HepG2 (cell line): ENCODE results near the gene GALNT18. TPM values are rescaled to one million over a fixed set of nuclear protein-coding genes. Genes with fewer than 3 reads are reported as not detected.

Source experiments
- ATAC-seq: fragments of 200-7000 bp; cut with Tn5 transposase; 3 replicates; pipeline ENCODE4 v1.9.1; 2020; ENCODE audit warnings: mild to moderate bottlenecking, moderate library complexity
- BruUV-seq: library from RNA; stranded (reverse); fragments of 400-500 nt; replicated peaks from 2 replicates; lab custom pipeline; 2021; lab: Mats Ljungman, UMichigan
- CTCF ChIA-PET: fragments of 300-600 bp; formaldehyde crosslinking; extraction: SDS; loops from one replicate; lab custom pipeline; 2021; ENCODE audit warnings: low total read pairs, inconsistent platforms, low intra/inter-chr PET ratio; lab: Yijun Ruan, JAX
- POLR2A ChIA-PET: fragments of 350-600 bp; sonication (Branson Sonifier 250); formaldehyde crosslinking; loops from one replicate; lab custom pipeline; 2020; ENCODE audit warnings: antibody characterized with exemption, inconsistent platforms; lab: Yijun Ruan, JAX
- DNase-seq: peaks from one replicate; pipeline ENCODE4 v3.0.0-alpha.2; 2015; ENCODE audit warnings: low spot score
- FAIRE-seq: peaks from 3 replicates; lab custom pipeline; 2011; peaks lifted over from hg19 to GRCh38; lab: Jason Lieb, UNC
- H2AFZ ChIP-seq: one replicate; pipeline ENCODE4 v1.6.1; 2011; ENCODE audit warnings: low read length, inconsistent platforms
- H3K27ac ChIP-seq: fragments of 300-600 bp; 3 replicates; pipeline ENCODE4 v1.8.0; 2011; ENCODE audit warnings: mixed run types, mild to moderate bottlenecking, mixed read lengths, low read length, inconsistent platforms; ENCODE audit not compliant: insufficient read depth; ENCODE audit errors: extremely low read length
- H3K27me3 ChIP-seq, 2 experiments: fragments of 200-600 bp in 1 of 2; 2 replicates in 1 of 2; 3 replicates in 1 of 2; pipeline versions ENCODE4 v1.6.0 to v1.8.0; 2011; ENCODE audit warnings: low read length in 2 of 2, mild to moderate bottlenecking in 2 of 2, moderate library complexity in 2 of 2, inconsistent platforms in 1 of 2; ENCODE audit not compliant: insufficient read depth in 2 of 2, control insufficient read depth in 1 of 2
- H3K36me3 ChIP-seq, 2 experiments: fragments of 200-600 bp in 1 of 2; replicated peaks in 1 of 2; 2 replicates in 1 of 2; 3 replicates in 1 of 2; pipeline versions ENCODE4 v1.5.1 to v1.8.0; 2011; ENCODE audit warnings: low read length in 2 of 2, inconsistent platforms in 1 of 2; ENCODE audit not compliant: insufficient read depth in 2 of 2, control insufficient read depth in 1 of 2
- H3K4me1 ChIP-seq: 2 replicates; pipeline ENCODE4 v1.5.1; 2012; ENCODE audit warnings: low read length, inconsistent platforms; ENCODE audit not compliant: insufficient read depth
- H3K4me2 ChIP-seq: 2 replicates; pipeline ENCODE4 v1.6.0; 2011; ENCODE audit warnings: low read depth, low read length, inconsistent platforms
- H3K4me3 ChIP-seq, 3 experiments: fragments of 200-600 bp in 1 of 3; sonication (generic), shearing (Covaris generic) in 1 of 3; replicated peaks in 1 of 3; 2 replicates each; pipeline ENCODE4 v1.5.1; 2011 to 2016; ENCODE audit warnings: low read length in 3 of 3, inconsistent platforms in 2 of 3, low read depth in 2 of 3, mild to moderate bottlenecking in 2 of 3, control low read depth in 1 of 3, mixed read lengths in 1 of 3; ENCODE audit not compliant: insufficient read depth in 1 of 3
- H3K79me2 ChIP-seq: one replicate; pipeline ENCODE4 v1.6.1; 2011; ENCODE audit warnings: low read length, inconsistent platforms; ENCODE audit not compliant: insufficient read depth
- H3K9ac ChIP-seq: 2 replicates; pipeline ENCODE4 v1.6.0; 2011; ENCODE audit warnings: mild to moderate bottlenecking, low read depth, low read length, inconsistent platforms; ENCODE audit not compliant: insufficient read depth
- H3K9me3 ChIP-seq: 2 replicates; pipeline ENCODE4 v1.5.1; 2012; ENCODE audit warnings: mild to moderate bottlenecking, low read length
- H4K20me1 ChIP-seq: 2 replicates; pipeline ENCODE4 v1.6.0; 2011; ENCODE audit warnings: inconsistent platforms, mild to moderate bottlenecking, low read length, moderate library complexity; ENCODE audit not compliant: insufficient read depth
- ARID5B ChIP-seq: IDR thresholded peaks from 2 replicates; pipeline ENCODE4 v1.4.0; 2020; ENCODE audit warnings: mild to moderate bottlenecking, missing genetic modification reagents
- CREM ChIP-seq, 2 experiments: sonication (generic) in 1 of 2; formaldehyde crosslinking in 1 of 2; IDR thresholded peaks; 2 replicates each; pipeline versions ENCODE4 v1.4.0 to v1.6.1; 2016 to 2020; ENCODE audit warnings: antibody characterized with exemption in 1 of 2, mild to moderate bottlenecking in 1 of 2, missing genetic modification reagents in 1 of 2
- MLLT10 ChIP-seq: sonication (generic); formaldehyde crosslinking; IDR thresholded peaks from 2 replicates; pipeline ENCODE4 v1.4.0; 2020; ENCODE audit warnings: missing genetic modification reagents
- POLR2G ChIP-seq: fragments of 200-400 bp; formaldehyde crosslinking; IDR thresholded peaks from 2 replicates; pipeline ENCODE4 v1.6.1; 2018; ENCODE audit warnings: mild to moderate bottlenecking, low read depth, low read length, moderate library complexity
- RELA ChIP-seq: sonication (generic); formaldehyde crosslinking; IDR thresholded peaks from 2 replicates; pipeline ENCODE4 v1.4.0; 2020; ENCODE audit warnings: missing genetic modification reagents
- SAP130 ChIP-seq: IDR thresholded peaks from 2 replicates; pipeline ENCODE4 v1.6.1; 2016; ENCODE audit warnings: low read depth
- WGBS: methylation state at CpG from one replicate; pipeline ENCODE4 v1.1.6; 2017; ENCODE audit warnings: low lambda C conversion rate; 5-methylcytosine and 5-hydroxymethylcytosine counted together
- in situ Hi-C: cut with HindIII; loops from 2 replicates; pipeline ENCODE4 v1.10.0; 2017; ENCODE audit warnings: low pct_unique_long_range_greater_than_20kb; ENCODE audit not compliant: extremely low pct_ligation_motif_present
- intact Hi-C: fragments of 100-400 bp; cut with micrococcal nuclease; formaldehyde crosslinking; loops from one replicate; pipeline ENCODE4 v1.10.0; 2022; ENCODE audit not compliant: unreplicated experiment
- polyA plus RNA-seq, 8 experiments: library from polyadenylated mRNA; depleted of rRNA in 3 of 8; stranded (reverse) in 7 of 8; unstranded in 1 of 8; fragments of >200 nt; fragmentation: Illumina TruSeq in 4 of 8; extraction: Trizol in 4 of 8; gene quantifications; 2 replicates each; pipeline versions ENCODE4 v1.2.1 to v1.2.3, GENCODE V29; 2011 to 2016; ENCODE audit warnings: low read depth in 4 of 8, missing spikeins in 1 of 8, mixed read lengths in 1 of 8; ENCODE audit not compliant: insufficient read depth in 1 of 8
- total RNA-seq, 5 experiments: library from RNA; depleted of rRNA; stranded (reverse); fragments of >200 nt; fragmentation: Illumina TruSeq; extraction: Trizol; gene quantifications; 2 replicates each; pipeline ENCODE4 v1.2.3, GENCODE V29; 2016; ENCODE audit warnings: low read depth in 1 of 5
- TF ChIP-seq, protein P1 (sequence below), 2 experiments: sonication (generic) in 1 of 2; formaldehyde crosslinking in 1 of 2; IDR thresholded peaks; 2 replicates each; pipeline versions ENCODE4 v1.4.0 to v1.6.1; 2018 to 2020; ENCODE audit warnings: missing genetic modification reagents in 2 of 2, borderline replicate concordance in 1 of 2, low read depth in 1 of 2, mild to moderate bottlenecking in 1 of 2, missing biosample characterization in 1 of 2
- TF ChIP-seq, protein P2 (sequence below): sonication (generic); formaldehyde crosslinking; IDR thresholded peaks from 2 replicates; pipeline ENCODE4 v1.4.0; 2020; ENCODE audit warnings: mild to moderate bottlenecking, low read depth, missing genetic modification reagents

The GALNT18 gene
- total and polyA plus RNA-seq, 2 of the 13 experiments (the other 11 are each of a cell fraction or from before 2014, with no cell fraction given), result 0.11 TPM; not detected in 1

GRCh38 chr11:11660363-11660740 lies 38.5 kb upstream of the GALNT18 start:
- H3K27ac ChIP-seq, result no peak overlapping the region
- in situ Hi-C loops, result no loop called here
- CTCF ChIA-PET, result no interaction called here

GRCh38 chr11:11659567-11660362 lies 38.0 kb upstream of the GALNT18 start:
- Histone ChIP-seq H3K9me3 (no peaks in the 10 kb centered on the region), H3K79me2 (no peaks in the 10 kb centered on the region), H4K20me1 (no peaks in the 10 kb centered on the region; the same call in 1 of the 2 replicates), H3K4me2 (no peak overlapping the region), H3K36me3 (no peaks in the 10 kb centered on the region), H3K27me3 (peaks cover 1 to 13% of the 10 kb centered on the region in 2 experiments; a peak in 2 of 5 replicates), H3K27ac (no peak overlapping the region), H3K9ac (no peak overlapping the region), H3K4me3 (no peak overlapping the region), H2AFZ (no peak overlapping the region), H3K4me1 (no peaks in the 10 kb centered on the region)
- intact Hi-C loops, result no loop called here
- no peak for DNase-seq
- in situ Hi-C loops, result no loop called here
- no peak for FAIRE-seq
- ChIA-PET CTCF (no interaction called here), POLR2A (no interaction called here)
- WGBS, result 0% methylated on average over 2 of the region's 3 CpGs
- ATAC-seq, result peak; percentile 51; the same call in 1 of the 3 replicates
- no TSS peak for BruUV-seq
- TF ChIP-seq, protein P1, sequence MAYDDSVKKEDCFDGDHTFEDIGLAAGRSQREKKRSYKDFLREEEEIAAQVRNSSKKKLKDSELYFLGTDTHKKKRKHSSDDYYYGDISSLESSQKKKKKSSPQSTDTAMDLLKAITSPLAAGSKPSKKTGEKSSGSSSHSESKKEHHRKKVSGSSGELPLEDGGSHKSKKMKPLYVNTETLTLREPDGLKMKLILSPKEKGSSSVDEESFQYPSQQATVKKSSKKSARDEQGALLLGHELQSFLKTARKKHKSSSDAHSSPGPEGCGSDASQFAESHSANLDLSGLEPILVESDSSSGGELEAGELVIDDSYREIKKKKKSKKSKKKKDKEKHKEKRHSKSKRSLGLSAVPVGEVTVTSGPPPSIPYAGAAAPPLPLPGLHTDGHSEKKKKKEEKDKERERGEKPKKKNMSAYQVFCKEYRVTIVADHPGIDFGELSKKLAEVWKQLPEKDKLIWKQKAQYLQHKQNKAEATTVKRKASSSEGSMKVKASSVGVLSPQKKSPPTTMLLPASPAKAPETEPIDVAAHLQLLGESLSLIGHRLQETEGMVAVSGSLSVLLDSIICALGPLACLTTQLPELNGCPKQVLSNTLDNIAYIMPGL (CRISPR knock-in tag; IDR thresholded peaks at IDR 0.05; ENCODE audit: borderline replicate concordance in 1 of 2, low read depth in 1 of 2), result no peak
- TF ChIP-seq MLLT10 (no peak), POLR2G (no peak), ARID5B (CRISPR knock-in tag) (no peak), RELA (CRISPR knock-in tag) (no peak), SAP130 (no peak)
- TF ChIP-seq, protein P2, sequence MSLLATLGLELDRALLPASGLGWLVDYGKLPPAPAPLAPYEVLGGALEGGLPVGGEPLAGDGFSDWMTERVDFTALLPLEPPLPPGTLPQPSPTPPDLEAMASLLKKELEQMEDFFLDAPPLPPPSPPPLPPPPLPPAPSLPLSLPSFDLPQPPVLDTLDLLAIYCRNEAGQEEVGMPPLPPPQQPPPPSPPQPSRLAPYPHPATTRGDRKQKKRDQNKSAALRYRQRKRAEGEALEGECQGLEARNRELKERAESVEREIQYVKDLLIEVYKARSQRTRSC (CRISPR knock-in tag), result no peak

More at GRCh38 chr11:11660363-11660740, 38.5 kb upstream of the GALNT18 start:
- DNase-seq, result no peak
- H3K36me3 ChIP-seq, result no peaks in the 10 kb centered on the region
- TF ChIP-seq CREM (IDR thresholded peaks at IDR 0.05) (no peak), CREM (CRISPR knock-in tag; IDR thresholded peaks at IDR 0.05) (no peak)
- 50% methylated on average over 2 of the region's 3 CpGs for WGBS
- FAIRE-seq, result no peak
- H2AFZ ChIP-seq, result no peak overlapping the region
- no peaks in the 10 kb centered on the region for H3K79me2 ChIP-seq
- no TSS peak for BruUV-seq
- no peak overlapping the region for H3K9ac ChIP-seq
- H3K4me2 ChIP-seq, result no peak overlapping the region
- POLR2A ChIA-PET, result no interaction called here
- H3K27me3 ChIP-seq, result peaks cover 1 to 13% of the 10 kb centered on the region in 2 experiments; a peak in 2 of 5 replicates
- H4K20me1 ChIP-seq, result no peaks in the 10 kb centered on the region; the same call in 1 of the 2 replicates
- H3K9me3 ChIP-seq, result no peaks in the 10 kb centered on the region
- intact Hi-C loops, result no loop called here
- no peaks in the 10 kb centered on the region for H3K4me1 ChIP-seq
- no peak for ATAC-seq
- no peak overlapping the region for H3K4me3 ChIP-seq
